Hematopoietic multipotent progenitor cell treated with erythropoietin and hydrocortisone succinate and interleukin-3 and kit ligand, for 6 days (in vitro differentiated cells): ENCODE results near the gene BBS1.
"Not testable (repeated sequence)": the region's sequence is repeated elsewhere in the genome, so short reads cannot be mapped to it uniquely, and the experiment has no call there.

Experiments used
- DNase-seq: peaks from one replicate; pipeline ENCODE4 v3.0.0-alpha.2; 2015

BBS1 gene

DNA sequence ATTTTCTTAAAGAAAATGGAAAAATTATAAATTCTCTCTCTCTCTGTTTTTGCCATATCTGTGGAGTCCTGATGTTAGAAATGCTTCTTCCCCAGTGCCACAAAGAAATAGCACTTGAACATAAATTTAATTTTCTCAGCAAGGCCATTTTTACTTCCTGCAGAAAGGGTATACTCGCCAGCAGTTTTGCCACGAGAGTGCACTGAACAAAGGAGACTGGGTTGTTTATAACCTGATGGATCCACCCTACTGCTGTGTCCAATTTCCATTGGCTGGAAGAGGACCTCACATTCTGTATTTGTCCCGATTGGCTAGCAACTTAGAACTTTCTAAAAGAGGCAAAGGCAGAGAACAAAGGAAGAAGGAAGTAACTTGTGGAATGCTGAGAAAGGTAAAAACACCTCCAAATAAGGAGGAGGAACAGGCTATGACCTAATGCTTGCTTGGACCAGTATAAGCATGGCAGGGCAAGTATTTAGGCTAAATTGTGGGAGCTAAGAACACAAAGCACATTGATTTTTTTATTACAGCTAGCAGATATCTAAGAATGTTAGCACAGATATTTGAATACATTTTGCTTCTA is 72.2 kb downstream of the BBS1 start:
- DNase-seq = not testable (repeated sequence)
